ENCODE results near the gene TSC22D3.

Gene TSC22D3

DNA sequence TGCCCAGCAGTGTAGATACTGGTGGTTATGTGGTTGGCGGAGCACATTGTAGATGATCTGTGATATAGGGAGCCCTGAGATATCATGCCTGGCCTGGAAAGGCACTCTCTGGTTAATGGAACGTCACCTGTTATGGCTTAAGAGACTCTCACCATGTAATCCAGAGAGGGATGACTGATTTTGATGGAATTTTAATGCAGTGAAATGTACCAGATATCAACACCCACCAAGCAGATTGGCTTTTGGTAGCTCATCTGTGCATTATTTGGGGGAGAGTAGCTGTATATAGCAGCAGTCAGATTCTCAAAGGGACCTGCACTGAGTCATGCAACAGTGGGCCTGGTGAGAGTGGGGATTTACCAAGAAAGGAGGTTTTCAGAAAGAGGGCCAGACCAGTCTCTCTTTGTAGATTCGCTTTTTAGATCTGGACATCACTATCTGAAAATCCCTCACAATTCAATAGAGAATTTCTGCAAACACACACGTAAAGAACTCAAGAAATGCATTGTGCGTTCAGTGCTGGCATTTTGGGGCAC is 17.3 kb downstream of the TSC22D3 start:
- DNase-seq, result no peak

DNA sequence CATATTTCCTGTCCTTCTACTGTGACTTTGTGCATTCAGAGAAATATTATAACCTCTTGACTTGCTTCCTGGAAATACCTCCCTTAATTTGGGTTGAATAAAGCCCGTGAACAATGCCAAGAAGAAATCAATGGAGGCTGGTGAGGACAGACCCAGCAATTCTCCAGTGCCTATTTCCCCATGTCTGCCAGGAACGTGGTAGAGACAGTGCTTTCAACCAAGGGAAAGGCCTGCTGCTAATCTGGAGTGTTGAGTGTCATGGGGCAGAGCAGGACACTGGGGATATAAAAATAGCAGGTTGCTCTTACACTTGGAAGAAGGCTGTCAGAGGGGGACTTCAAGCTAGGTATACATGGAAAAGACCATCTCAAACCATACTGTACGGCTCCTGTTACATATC is 19.9 kb downstream of the TSC22D3 start:
- DNase-seq, result no peak

DNA sequence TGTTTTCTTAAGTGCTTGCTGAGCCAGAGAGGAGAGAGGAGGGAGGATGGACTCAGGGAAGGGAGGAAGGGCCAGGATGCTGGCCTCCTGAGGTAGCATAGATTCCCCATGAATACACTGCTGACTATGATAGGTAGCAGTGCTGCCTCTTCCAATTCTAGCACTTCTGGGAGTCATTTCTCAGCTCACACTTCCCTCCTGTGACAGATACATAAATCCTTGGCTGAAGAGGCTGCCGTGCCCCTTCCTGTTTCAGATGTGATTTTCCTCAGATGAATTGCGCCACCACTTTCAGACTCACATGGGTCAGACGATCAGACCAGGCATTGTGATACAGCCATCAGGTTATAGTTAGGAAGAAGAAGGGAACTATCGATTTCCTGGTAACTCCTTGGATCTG is 22.4 kb downstream of the TSC22D3 start:
- no peak for DNase-seq

DNA sequence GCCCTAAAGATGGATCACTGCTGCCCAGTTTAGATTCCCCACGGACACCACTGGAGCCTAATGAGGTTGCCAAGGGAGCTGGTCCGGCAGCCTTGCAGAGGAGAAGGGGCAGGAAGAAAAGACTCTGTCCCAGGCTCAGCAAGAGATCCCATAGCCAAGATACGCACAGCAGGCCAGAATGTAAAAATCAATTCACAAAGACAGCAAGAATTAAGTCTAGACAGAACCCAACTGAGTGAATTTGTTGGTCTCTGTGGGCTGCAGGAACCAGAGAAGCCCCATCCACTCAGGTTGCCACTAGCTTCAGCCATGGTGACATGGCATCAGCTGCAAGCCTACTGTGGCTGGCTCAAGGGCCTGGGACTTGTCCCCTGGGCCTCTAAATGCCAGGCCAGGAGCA is 22.9 kb downstream of the TSC22D3 start:
- no peak for DNase-seq

DNA sequence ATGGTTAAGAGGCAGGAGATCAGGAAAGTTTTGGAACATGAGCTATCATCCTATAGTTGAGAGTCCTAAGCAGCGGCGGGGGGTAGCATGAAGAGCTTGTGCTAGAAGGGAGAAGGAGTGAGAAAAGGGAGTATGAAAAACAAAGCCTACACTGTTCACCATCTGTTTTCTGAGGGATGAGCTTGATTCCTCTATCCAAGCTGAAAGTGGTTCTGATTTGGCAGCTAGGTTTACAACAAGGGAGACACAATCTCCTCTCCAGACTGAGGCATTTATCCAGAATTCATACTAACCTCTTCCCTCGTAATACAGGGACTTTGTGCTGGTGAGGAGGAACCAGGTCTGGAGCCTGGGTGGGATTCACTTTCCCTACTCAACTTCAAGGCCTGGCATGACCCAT is 23.5 kb downstream of the TSC22D3 start:
- DNase-seq, result no peak

DNA sequence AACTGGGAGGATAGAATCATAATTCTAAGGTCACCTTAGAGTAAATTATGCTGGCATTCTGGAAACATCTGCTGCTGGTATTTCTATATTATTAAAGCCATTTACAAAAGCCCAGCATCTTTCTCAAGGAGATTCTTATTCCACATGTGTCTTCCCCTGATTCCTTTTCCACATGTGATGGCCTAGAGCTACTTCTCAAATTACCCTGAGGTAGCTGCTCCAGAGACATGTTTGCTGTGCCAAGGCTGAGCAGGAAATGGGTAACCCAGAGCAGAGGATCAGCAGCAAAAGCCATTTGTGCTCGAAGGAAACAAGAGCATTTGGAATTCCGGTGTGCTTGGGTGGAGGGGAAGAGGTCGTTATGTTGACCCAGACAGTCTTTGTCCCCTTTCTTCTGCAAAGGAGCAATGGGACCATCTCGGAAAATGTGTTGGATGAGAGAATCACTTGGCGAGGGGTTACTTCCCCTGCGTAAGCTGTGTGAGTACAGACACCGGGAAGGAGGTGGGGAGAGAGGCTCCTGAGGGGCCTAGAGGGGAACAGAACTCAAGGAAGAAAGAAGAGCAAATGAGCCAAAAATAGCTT is 24.6 kb downstream of the TSC22D3 start:
- no peak for DNase-seq

DNA sequence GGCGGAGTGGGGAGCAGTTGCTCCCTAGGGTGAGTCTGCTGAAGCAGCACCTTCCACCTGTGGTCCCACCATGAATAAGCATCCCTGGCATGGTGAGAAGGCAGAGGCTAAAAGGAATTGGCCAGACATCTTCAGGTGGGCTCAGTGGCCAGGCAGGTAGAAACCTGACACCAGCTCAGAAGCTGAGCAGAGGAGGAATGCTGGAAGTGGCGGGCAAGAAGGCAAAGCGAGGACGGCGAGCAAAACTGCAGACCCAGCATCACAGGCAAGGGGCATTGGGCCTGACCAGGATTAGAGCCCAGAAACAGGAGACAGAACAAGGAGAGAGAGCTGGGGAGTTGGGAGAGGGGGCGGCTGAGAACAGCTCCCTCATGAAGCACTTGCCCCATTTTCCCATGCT is 25.3 kb downstream of the TSC22D3 start:
- DNase-seq, result no peak

DNA sequence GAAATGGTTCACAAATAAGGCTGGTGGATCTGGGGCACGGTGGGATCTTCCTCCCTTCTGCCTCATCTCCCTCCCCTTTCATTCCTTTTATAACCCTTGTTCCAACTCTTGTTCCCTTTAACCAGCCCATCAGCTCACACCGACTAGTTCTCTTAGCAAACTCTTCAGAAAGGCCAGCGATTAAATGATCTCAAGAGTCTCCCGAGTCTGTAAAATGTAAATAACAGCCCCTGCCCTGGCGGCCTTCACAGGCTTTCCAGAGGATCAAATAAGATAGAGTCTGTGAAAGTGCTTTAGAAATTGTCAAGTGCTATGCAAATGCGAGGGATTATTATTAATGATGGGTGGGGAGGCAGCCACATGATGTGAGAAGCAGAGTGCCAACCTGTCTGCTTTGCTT is 27.1 kb downstream of the TSC22D3 start:
- no peak for DNase-seq

DNA sequence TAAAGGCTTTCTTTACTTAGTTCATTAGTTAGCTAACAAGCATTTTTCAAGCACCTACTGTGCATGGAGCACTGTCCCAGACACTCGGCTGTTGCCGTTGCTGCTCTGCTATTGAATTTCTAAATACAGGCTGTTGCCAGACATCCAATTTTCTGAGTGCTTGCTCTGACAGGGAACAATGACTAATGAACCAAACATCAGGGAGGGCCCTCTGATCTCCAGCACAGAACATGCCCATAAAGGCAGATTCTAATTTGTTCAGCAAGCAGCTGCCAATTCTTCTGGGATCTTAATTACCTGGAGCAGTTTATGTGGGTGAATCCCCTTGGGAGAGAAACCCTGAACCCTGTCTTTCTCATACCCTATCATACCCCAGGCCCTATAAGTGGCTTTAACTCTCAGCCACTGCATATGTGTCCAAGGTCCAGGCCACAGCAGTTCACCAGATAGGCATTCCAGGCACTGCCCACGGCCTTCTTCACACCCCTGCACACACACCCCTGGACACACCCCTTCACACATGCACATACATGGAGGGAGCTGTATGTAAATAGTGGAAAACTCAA is 27.9 kb downstream of the TSC22D3 start:
- DNase-seq, result no peak

DNA sequence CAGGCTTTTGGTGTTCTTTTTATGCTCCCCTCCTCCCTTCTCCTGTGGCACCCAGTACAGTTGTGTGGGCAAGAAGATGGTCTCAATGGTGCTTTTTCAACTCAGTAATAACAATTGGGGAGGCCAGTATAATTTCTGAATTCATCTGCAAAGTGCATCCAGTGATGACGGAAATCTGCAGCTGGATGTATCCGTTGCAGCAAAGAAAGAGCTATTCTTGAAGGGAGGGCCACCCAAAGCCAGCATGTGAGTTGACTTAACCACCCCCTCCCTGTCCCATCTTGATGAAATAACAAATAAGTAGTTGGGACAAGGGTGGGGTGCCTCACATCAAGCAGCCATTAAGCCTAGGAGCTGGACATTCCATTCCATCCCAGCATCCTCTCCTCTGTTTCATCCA is 30.7 kb downstream of the TSC22D3 start:
- DNase-seq, result no peak

DNA sequence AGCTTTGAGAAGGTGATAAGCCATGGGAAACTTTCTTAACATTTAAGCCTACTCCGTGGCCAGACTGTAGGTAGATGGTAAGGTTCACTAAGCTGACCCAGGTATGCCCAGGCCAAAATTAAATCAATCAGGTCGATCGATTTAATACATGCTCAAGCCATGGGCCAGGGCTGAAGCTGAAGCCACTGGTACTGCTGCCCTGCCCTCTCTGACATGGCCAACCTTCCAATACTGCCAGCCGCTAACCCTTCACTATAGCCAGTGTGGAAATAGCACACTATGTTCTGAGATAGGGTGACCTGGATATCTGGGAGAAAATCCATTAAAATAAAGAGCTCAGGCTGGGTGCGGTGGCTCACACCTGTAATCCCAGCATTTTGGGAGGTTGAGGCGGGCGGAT is 31.6 kb downstream of the TSC22D3 start:
- DNase-seq, result no peak

DNA sequence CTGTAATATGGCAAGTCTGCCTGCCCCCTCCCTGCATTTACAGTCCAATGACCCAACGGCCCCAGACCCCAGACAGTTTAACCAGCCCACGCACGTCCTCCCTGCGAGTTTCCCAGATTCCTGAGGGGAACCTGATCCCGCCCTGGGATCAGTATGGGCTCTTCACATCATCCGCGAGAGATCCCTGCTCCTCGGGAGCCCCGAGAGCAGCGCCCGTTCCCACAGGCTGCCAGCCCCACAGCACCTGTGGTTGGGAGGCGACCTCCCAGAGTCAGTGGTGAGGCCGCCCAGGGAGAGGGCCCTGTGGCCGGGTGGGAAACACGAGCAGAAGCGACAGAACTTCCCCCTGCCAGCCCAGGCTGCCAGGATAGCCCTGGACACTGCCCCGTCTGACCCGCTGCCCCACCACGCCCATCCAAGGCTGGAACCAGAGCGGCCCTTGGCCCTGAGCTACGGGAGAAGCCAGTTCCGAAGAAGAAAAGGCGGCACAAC is 32.8 kb downstream of the TSC22D3 start:
- no peak for DNase-seq

DNA sequence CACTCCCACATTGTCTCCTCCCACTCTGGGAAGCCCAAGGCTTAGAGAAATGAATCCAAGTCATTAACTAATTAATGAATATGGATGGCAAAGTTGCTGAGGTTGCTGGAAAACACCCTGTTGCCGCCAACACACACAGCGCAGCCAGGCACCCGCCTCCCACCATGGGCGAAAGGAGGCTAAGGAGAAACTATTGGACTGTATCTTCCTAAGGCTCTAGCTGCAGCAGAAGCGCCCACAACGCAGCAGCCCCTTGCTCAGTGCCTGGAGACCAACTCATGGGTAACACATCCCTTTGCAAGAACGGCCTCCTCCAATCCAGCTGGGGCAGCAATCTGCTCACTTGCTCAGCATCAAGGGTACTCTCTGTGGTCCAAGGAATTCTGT is 34.2 kb downstream of the TSC22D3 start:
- DNase-seq, result no peak

DNA sequence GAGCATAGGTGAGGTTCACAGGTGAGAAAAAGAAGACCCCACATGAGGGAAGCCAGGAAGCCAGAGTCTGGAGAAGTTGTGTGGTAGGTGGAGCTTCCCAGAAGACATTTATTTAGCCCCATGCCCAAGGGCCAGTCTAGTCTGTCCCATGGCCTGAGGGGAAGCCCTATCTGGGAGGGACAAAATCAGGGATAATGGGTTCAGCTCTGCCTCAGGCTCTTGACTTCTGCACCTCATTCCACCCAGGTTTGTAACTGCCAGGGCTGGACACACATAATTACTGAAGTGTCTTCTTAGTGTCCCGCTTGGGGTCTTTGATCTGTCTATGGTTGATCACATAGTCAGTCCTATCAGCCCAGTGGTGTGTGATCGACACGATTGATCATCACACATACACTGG is 36.0 kb downstream of the TSC22D3 start:
- DNase-seq, result no peak

DNA sequence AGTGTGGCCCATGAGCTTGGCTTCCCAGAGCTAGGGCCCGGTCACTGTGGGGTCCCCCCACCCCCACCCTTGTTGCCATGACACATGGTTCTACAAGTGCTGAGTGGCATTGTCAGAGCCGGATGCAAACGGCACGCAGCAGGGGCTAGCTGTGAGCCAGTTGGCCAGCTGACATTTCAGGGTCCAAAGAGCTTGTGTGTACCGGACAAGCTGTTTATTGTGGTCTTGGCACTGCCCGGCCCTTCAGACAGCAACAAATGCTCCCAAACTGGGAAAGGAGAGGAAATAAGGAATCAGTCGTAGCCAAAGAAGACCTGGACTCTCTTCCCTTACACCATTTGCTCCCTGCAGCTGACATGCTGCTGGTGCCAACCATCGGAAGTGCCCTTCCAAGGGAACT is 36.8 kb downstream of the TSC22D3 start:
- DNase-seq, result no peak

DNA sequence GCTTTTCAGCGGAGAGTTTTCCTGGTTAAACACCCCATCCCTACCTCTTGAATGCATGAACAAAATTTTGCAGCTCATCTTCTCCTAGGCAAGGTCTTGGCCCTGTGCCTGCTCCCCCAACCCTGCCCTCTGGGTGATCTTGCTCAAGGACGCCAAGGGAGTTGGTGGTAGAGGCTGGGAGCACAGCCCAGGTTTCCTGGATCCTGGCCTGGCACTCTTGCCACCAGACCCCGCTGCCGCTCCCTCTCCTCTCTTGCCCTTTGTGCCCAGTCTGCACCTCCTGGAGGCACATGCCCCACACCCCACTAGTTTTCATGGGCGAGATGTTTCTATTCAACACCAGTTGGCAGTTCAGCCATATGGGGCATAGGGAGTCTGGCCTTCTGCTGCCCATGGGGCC is 37.3 kb downstream of the TSC22D3 start:
- no peak for DNase-seq

DNA sequence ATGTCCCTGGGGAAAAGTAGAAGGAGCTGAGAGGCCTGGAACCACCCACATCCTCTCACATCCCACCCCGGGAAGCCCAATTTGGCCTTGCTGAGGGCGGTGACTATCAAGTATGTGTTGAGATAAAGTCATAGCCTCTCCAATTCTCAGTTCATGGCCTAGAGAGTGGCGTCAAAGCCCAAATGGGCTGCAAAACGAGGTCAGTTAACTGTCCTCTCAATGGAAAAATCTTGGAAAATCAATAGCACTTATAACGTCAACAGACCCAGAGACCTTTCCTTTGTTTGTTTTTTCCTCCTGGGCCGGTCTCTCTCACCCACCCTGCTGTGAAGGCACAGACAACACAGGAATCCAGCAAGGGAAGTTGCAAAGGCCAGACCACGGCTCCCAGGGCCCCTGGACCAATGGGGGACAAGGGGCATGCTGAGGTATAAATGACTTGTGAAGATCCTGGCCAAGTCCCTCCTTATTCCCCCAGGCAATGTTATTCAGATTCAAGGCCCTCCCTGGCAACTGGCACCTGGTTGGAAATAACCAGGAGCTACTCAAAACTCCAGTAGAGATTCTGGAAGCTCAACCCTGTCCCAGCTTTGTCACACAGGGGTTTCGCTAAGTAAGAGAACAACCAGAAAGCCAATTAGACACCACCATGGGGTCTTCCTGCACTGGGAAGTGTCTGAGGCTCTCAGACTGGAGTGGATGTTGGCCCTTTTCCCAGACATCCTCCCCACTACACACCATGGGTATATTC is 38.6 kb downstream of the TSC22D3 start:
- DNase-seq, result no peak

DNA sequence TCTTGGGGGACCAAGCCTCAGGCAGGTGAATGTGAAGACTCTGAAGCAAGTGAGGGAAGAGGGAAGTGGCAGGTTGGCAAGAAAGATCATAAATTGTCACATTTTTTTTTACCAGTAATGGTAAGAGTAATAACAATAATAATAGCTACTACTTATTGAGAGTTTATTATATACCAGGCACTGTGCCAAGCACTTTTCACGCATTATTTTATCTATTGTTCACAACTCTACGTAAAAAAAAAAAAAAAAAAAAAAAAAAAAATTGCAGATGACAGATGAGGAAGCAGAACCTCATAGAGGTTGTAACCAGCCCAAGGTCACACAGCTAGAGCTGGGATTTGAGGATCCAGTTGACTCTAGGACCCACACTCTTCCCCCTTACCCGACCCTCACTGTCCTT is 40.9 kb downstream of the TSC22D3 start:
- no peak for DNase-seq

DNA sequence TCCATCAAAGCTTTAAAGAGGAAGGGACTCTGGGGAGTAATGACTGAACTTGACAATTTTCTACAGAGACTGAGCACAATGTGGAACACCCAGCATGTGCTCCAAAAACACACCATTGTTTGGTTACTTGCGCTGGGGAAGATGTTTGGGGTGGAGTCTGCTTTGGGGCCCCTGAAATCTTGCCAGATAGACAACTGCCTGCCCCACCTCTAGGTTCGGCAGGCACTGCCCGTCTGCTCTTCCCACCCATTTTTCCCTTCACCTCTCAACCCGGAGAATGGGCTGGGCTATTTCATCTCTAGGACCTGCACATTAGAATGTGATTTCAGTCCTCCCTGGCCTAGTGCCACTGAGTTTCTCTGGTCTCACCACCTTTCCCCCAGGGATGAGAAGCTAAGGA is 41.9 kb downstream of the TSC22D3 start:
- no peak for DNase-seq

DNA sequence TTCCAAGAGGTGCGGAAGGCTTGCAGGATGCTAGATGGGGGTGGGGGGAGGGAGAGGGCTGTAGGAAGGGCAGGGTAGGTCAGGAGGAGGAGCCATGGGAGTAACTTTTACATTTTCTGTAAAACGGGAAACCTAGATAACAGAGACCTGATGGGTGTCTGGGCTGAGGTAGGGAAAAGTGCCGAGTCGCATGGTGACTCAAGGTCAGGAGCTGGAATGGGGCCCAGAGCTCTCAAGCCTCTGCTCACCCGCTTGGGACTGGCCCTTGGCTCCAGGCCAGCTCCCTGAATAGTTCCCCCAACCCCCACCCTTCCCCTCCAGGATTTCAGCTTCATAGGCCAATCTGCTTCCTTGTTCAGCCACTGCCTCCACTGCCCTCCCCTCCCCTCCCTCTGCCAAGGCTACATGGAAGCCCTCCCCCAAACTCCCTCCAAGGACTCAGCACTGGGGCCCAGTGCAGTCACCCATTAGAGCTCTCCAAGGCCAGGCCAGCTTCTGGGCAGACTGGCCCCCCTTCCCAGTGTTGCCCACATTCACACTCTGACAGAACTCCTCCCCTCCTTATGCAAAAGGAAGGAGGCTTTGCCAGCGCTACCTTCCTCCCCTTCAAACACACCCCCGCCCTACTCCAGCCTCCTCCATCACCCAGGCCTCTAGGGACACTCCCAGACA is 43.6 kb downstream of the TSC22D3 start:
- no peak for DNase-seq

DNA sequence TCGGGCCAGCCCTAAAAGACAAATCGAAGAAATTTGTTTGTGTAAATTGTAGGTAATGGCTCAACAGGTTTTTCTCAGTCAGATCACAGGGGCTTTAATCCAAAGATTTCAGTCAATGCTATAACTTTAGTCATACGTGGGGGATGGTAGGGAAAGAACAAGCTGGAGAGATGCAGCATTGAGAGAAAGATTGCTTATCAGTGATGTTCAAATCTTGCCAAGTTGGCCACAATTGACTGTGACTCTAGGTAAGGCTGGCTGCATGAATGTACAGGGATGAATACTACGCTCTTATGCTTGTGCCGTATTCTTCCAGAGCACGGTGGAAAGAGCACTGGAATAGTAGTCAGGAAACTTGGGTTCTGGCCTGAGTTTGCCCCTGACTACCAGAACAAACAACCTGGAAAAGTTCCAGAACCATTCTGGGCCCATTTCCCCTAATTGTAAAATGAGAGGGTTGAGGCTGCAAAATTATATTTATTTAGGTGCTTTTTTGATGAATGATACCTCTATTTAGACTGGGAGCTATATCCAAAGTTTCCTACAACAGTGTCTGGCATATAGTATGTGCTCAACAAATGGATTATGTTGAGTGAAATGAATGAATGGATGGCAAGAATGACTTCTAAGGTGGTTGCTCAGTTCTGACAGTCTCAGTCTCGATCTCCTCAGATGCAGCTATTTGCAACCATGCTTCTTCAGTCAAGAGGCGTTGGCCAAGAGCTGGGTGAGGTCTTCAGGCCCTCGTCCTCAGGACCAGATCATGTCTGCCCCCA is 44.4 kb downstream of the TSC22D3 start:
- no peak for DNase-seq

DNA sequence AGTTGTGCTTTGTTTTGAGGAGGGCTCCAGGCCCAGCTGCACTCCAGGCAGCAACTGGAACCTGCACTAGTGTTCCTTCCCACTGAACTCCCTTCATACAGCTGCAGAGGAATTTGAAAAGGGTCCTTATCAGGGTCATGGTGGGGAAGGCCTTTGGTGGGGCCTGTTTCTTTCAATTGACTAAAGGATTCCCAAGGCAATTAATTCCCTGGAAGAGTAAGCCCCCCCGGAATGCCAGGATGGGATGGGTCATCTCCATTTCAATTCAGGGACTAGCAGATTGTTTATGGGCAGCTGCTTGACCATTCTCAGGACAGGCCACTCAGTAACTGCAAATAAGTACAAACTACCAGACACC is 45.3 kb downstream of the TSC22D3 start:
- no peak for DNase-seq

Measured in T1000 (cell line).